Spinal cord (tissue), 10 donors: ENCODE results near the gene AFAP1L1. TPM values are rescaled to one million over a fixed set of nuclear protein-coding genes. Genes with fewer than 3 reads are reported as not detected.

Experiments used
- DNase-seq, 6 donors: peaks; one replicate each; pipeline versions ENCODE4 v3.0.0 to v3.0.0-alpha.2; 2013 to 2015; ENCODE audit warnings: low spot score in 6 of 6, low read depth in 4 of 6
- H3K27ac ChIP-seq: one replicate; pipeline ENCODE4 v1.5.1; 2013; ENCODE audit warnings: low read depth, low read length, control low read depth
- H3K27me3 ChIP-seq: one replicate; pipeline ENCODE4 v1.6.1; 2013; ENCODE audit warnings: low read length; ENCODE audit not compliant: control insufficient read depth, insufficient read depth
- H3K36me3 ChIP-seq: one replicate; pipeline ENCODE4 v1.6.1; 2013; ENCODE audit warnings: low read length; ENCODE audit not compliant: control insufficient read depth, insufficient read depth
- H3K4me1 ChIP-seq: one replicate; pipeline ENCODE4 v1.6.1; 2013; ENCODE audit warnings: low read length; ENCODE audit not compliant: control insufficient read depth, insufficient read depth
- H3K4me3 ChIP-seq: one replicate; pipeline ENCODE4 v1.5.1; 2013; ENCODE audit warnings: low read depth, low read length, control low read depth
- H3K9me3 ChIP-seq: one replicate; pipeline ENCODE4 v1.6.1; 2013; ENCODE audit warnings: low read length; ENCODE audit not compliant: control insufficient read depth, insufficient read depth
- WGBS: methylation state at CpG from one replicate; pipeline ENCODE4 v1.1.5; 2013; ENCODE audit warnings: missing lambda C conversion rate; ENCODE audit not compliant: insufficient coverage; 5-methylcytosine and 5-hydroxymethylcytosine counted together
- polyA plus RNA-seq, 2 donors: library from polyadenylated mRNA; unstranded; fragments of 120-200 nt; gene quantifications; one replicate each; pipeline ENCODE4 v1.2.1, GENCODE V29; 2013; ENCODE audit not compliant: insufficient read length in 2 of 2
- total RNA-seq, 2 donors: library from RNA; depleted of rRNA in 1 of 2; stranded (reverse); fragments of 120-200 nt in 1 of 2; fragments of >200 nt in 1 of 2; gene quantifications; one replicate each; pipeline versions ENCODE4 v1.2.3 to v1.2.4, GENCODE V29; 2013 to 2014
- donor health status: healthy.

The AFAP1L1 gene
- total and polyA plus RNA-seq, 4 donors: 10.8 to 48.6 (median 15.5) TPM

DNA sequence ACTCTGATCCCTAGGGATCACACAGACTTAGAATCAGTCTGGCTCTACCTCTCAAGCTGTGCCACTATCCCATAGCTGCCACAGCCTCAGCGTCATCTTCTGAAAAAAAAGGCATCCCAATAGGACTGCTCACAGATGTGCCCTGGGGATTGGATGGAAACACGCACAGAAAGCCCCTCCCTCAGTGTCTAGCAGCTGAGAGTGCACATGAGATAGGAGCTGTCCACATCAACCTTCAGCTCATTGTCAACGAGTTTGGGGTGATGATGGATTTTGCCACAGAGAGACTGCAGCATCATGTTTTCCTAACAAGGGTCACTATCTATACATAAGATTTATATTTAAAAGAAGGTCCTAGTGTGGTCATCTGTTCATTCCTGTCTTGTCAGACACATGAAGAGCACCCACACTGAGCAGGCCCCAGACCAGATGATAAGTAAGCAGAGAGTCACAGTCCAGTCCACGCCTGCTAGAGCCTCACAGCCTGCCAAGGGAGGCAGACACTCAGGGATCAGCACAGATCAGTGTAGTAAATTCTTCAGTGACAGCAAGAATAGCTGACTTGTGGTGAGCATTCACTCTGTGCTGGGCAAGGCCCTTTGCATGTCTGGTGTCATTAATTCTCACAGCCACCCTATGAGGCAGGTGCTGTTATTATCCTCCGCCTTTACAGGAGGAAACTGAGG is 25.8 kb downstream of the AFAP1L1 start:
- H3K9me3 ChIP-seq: no peaks in the 10 kb centered on the region
- H3K36me3 ChIP-seq: no peaks in the 10 kb centered on the region
- DNase-seq: no peak
- peaks cover 10% of the 10 kb centered on the region for H3K4me1 ChIP-seq
- WGBS: 93% methylated on average over 1 of the region's 5 CpGs
- no peaks in the 10 kb centered on the region for H3K27me3 ChIP-seq
- peak overlapping the region; percentile 19 for H3K27ac ChIP-seq
- no peak overlapping the region for H3K4me3 ChIP-seq

DNA sequence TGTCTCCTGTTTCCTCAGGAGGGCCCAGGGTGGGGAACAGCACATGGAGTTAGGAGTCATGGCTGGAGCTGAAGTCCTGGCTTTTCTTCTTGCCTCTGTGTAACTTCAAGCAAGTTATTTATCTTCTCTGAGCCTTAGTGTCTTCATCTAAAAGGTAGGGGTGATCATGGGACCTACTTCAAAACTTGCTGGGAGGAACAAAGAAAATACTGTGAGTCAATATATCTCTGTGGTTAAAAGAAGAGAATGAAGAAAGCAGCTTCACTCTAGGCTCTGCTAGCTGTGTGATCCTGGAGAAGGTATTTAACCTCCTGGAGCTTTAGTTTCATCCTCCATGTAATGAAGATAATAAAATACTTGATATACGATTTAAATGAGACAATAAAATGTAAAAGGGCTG is 26.5 kb downstream of the AFAP1L1 start:
- WGBS: no CpG with 5 or more reads among the region's 1 CpG
- Histone ChIP-seq H3K27ac (peak overlapping the region; percentile 19), H3K4me1 (peaks cover 10% of the 10 kb centered on the region), H3K9me3 (no peaks in the 10 kb centered on the region), H3K4me3 (no peak overlapping the region), H3K27me3 (no peaks in the 10 kb centered on the region), H3K36me3 (no peaks in the 10 kb centered on the region)
- peak in 1 of 6 donors; percentile 24 for DNase-seq

DNA sequence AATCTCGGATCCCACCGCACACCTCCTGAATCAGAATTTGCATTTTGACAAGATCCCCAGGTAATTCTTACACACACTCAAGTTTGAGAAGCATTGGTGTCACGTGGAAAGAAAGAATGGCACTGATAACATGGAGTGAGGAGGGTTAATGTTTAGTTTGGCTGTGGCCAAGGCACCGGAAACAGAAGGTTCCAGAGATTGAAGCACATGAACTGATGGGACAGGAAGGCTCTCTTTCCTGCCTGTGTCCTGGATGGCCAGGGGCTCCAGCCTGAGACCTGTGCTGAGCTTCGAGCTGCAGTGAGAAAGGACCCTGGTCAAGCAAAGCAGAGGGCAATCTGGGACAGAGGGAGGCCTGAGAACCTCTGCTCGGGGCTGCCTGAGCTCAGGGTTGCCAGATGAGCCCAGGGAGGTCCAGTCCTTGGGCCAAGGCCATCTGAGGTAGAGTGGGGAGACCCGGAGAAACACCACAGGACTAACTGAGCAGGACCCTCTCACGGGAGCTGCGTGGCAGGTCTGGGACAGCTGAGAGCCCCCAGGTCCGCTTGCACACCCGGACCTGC is 27.3 kb downstream of the AFAP1L1 start:
- WGBS: 78% methylated on average over 9 of the region's 11 CpGs
- Histone ChIP-seq H3K36me3 (no peaks in the 10 kb centered on the region), H3K27ac (peak overlapping the region; percentile 36), H3K27me3 (no peaks in the 10 kb centered on the region), H3K9me3 (no peaks in the 10 kb centered on the region), H3K4me3 (no peak overlapping the region), H3K4me1 (peaks cover 10% of the 10 kb centered on the region)
- DNase-seq: no peak

DNA sequence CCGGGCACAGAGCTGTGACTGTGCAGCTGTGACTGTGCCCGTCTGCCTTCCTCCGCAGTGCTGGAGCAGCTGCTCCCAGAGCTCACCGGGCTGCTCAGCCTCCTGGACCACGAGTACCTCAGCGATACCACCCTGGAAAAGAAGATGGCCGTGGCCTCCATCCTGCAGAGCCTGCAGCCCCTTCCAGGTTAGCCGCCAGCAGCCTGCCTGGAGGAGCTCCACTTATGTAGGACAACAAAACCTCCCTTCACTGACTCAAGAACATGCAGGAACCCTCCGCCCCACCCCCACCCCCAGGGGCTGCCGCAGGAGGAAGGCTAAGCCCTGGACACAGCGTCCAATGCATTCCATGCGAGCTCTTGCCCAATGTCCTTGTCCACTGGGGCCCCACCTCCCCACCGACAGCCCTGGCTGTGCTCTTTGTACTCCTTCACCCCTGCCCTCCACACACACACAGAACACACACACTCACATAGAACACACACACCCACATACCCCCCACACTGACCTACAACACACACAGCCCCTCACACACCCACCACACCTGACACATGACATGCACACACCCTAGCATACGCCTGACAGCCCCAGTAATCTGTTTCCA is 27.9 kb downstream of the AFAP1L1 start:
- H3K36me3 ChIP-seq: no peaks in the 10 kb centered on the region
- H3K4me3 ChIP-seq: no peak overlapping the region
- H3K27ac ChIP-seq: peak overlapping the region; percentile 36
- H3K4me1 ChIP-seq: peaks cover 13% of the 10 kb centered on the region
- no peak for DNase-seq
- 87% methylated on average over 14 of the region's 14 CpGs for WGBS
- no peaks in the 10 kb centered on the region for H3K27me3 ChIP-seq
- no peaks in the 10 kb centered on the region for H3K9me3 ChIP-seq

DNA sequence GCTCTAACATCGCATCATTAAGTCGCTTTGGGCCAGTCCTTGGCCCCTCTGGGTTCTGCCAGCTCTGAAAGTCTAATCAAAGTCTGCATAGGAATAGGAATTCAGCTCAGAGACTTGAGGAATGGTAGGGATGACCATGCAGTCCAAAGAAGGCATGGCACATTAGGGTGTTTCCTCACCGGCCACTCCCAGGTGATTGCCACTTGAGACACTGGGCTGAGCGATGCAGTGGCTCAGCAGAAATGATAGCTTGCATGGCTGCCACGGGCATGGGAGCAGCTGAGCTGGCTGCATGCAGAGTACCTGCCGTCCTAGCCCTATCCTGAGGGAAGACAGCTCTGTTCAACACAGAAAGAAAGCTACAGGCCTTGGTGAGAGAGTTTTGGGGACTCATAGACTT is 28.8 kb downstream of the AFAP1L1 start:
- no peak for DNase-seq
- WGBS: 93% methylated on average over 6 of the region's 6 CpGs
- no peaks in the 10 kb centered on the region for H3K36me3 ChIP-seq
- H3K9me3 ChIP-seq: no peaks in the 10 kb centered on the region
- peaks cover 13% of the 10 kb centered on the region for H3K4me1 ChIP-seq
- no peak overlapping the region for H3K27ac ChIP-seq
- H3K27me3 ChIP-seq: no peaks in the 10 kb centered on the region
- no peak overlapping the region for H3K4me3 ChIP-seq

DNA sequence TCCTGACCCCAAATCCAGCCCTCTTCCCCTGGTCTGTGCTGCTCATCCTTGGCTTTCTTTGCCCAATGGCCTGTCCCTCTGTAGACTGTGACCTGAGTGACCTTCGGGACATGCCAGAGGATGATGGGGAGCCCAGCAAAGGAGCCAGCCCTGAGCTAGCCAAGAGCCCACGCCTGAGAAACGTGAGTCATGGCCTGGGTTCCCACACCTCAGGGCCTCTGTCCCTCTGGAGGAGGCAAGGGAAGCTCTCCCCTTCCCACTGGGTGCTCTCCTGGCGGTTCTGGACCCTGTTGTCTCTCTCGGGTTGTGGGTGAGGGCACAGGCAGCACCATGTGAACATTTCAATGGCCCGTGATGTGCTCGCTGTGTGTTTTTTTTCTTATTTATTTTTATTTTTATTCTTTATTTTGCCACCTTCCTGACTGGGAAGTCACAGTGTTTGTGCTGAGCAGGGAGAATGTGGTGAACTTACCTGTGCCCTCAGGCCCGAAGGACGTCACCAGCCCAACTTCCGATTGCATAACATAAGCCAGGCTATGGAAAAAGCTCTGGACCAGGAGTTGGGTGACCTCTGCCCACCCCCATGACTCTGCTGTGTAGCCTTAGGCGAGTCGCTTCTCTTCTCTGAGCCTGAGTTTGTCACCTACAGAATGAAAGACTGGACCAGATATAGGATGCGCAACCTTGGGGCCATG is 29.5 kb downstream of the AFAP1L1 start:
- DNase-seq: no peak
- no peak overlapping the region for H3K27ac ChIP-seq
- H3K27me3 ChIP-seq: no peaks in the 10 kb centered on the region
- H3K36me3 ChIP-seq: no peaks in the 10 kb centered on the region
- peaks cover 13% of the 10 kb centered on the region for H3K4me1 ChIP-seq
- no peak overlapping the region for H3K4me3 ChIP-seq
- WGBS: 91% methylated on average over 9 of the region's 13 CpGs
- H3K9me3 ChIP-seq: no peaks in the 10 kb centered on the region

DNA sequence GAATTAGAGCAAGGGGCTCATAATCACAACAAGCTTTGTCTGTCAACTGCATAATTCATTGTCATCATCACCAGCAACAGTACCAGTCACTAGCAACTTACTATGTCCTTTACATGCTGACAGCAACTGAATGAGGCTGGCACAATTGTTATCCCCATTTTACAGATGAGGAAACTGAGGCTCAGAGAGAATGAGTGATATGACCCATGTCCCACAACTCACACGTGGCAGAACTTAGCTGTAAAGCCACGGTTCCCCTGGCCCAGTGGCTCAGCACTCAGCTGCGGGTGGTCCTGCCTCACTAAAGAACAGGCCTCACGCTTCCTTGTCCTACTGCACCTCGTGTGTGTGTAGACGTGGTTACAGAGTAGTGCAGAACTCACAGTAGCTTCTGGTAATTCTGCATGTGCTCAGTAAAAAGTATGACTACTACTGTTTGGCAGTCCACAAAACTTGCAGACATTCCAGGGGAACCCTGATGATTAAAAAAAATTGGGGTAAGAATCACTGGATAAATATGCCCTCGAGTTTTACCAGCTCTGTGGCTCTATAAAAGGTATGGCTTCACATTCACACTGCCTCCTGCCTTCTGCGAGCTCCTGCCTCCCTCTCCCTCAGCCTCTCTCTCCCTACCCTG is 30.2 kb downstream of the AFAP1L1 start:
- Histone ChIP-seq H3K4me3 (no peak overlapping the region), H3K36me3 (no peaks in the 10 kb centered on the region), H3K27ac (no peak overlapping the region), H3K4me1 (peaks cover 13% of the 10 kb centered on the region), H3K27me3 (no peaks in the 10 kb centered on the region), H3K9me3 (no peaks in the 10 kb centered on the region)
- 79% methylated on average over 8 of the region's 8 CpGs for WGBS
- DNase-seq: no peak

DNA sequence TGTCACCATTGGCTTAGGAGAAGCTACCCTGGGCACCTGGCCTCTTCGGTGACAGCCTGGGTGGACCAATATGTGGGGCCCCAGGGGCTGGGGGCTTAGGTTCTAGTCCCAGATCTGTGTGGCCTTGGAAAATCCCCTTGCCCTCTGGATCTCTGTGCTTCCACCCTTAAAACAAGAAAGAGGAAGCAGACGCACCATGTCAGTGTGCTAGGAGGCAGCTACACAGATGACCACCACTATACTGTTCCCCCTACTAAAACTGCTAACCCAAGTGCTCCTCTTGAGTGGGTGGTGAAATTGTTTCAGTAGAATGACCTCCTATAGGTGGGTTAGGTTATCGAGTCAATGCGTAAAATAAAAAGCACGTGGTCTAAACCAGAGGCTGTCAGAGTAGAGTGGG is 31.0 kb downstream of the AFAP1L1 start:
- Histone ChIP-seq H3K4me1 (peaks cover 13% of the 10 kb centered on the region), H3K36me3 (peaks cover 3% of the 10 kb centered on the region), H3K9me3 (no peaks in the 10 kb centered on the region), H3K27me3 (no peaks in the 10 kb centered on the region), H3K27ac (no peak overlapping the region), H3K4me3 (no peak overlapping the region)
- 100% methylated on average over 1 of the region's 5 CpGs for WGBS
- DNase-seq: no peak

DNA sequence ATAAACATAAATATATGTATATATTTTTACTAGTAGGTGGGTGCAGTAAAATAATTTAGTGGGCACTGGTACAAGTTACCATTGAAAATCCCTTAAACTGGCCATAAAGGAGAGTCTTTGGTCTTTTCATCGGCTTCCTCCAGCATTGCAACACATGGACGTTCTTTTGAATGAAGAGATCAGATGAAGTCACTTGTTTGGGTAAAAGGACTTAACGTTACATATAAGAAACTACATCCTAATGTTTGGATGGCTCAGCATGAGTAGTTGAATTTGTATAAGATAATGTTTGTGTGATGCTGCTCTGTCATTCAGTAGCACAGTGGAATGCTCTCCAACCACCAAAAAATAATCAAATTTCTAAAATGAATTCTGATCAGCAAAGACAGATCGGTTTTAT is 31.6 kb downstream of the AFAP1L1 start:
- Histone ChIP-seq H3K9me3 (no peaks in the 10 kb centered on the region), H3K27ac (no peak overlapping the region), H3K27me3 (no peaks in the 10 kb centered on the region), H3K36me3 (peaks cover 3% of the 10 kb centered on the region), H3K4me3 (no peak overlapping the region), H3K4me1 (peaks cover 13% of the 10 kb centered on the region)
- no peak for DNase-seq
- WGBS: no CpG with 5 or more reads among the region's 4 CpGs
